NB4 (cell line): ENCODE data around the gene KHNYN.

ENCODE experiments used
- DNase-seq: peaks from one replicate; pipeline ENCODE4 v3.0.0; 2010; ENCODE audit warnings: low read depth
- H3K4me3 ChIP-seq: one replicate; pipeline ENCODE4 v1.5.1; 2011; ENCODE audit warnings: mild to moderate bottlenecking, low read depth, low read length, moderate library complexity
- CTCF ChIP-seq: IDR thresholded peaks from one replicate; pipeline ENCODE4 v1.5.1; 2012; ENCODE audit warnings: low read depth, low read length
- MAX ChIP-seq: IDR thresholded peaks from 2 replicates; pipeline ENCODE4 v1.6.1; 2011; ENCODE audit warnings: low read depth, low read length
- MYC ChIP-seq: IDR thresholded peaks from 2 replicates; pipeline ENCODE4 v1.6.1; 2011; ENCODE audit warnings: low read depth, low read length
- POLR2A ChIP-seq: IDR thresholded peaks from 2 replicates; pipeline ENCODE4 v1.6.1; 2011; ENCODE audit warnings: mild to moderate bottlenecking; ENCODE audit not compliant: insufficient read length; ENCODE audit errors: extremely low read depth

Gene KHNYN

GRCh38 chr14:24436355-24437019 lies 6.7 kb downstream of the KHNYN start:
- H3K4me3 ChIP-seq = no peak overlapping the region
- DNase-seq = peak; percentile 77
- peak; percentile 66 for TF ChIP-seq CTCF
- TF ChIP-seq MYC = no peak
- peak; percentile 58 for TF ChIP-seq MAX

- TF ChIP-seq POLR2A = no peak
- TF ChIP-seq MAX = no peak
- TF ChIP-seq MYC = no peak
- TF ChIP-seq CTCF = no peak
- no peak overlapping the region for H3K4me3 ChIP-seq
- no peak for DNase-seq
Observed at GRCh38 chr14:24437020-24437735, 7.4 kb downstream of the KHNYN start.

GRCh38 chr14:24437736-24438067 lies 7.9 kb downstream of the KHNYN start:
- TF ChIP-seq MAX (no peak), POLR2A (no peak), MYC (no peak)
- no peak overlapping the region for H3K4me3 ChIP-seq

GRCh38 chr14:24438223-24439097 lies 8.7 kb downstream of the KHNYN start:
- H3K4me3 ChIP-seq = no peak overlapping the region
- DNase-seq = no peak
- TF ChIP-seq POLR2A = no peak
- TF ChIP-seq MYC = no peak
- no peak for TF ChIP-seq CTCF
- no peak for TF ChIP-seq MAX

More at GRCh38 chr14:24437736-24438067, 7.9 kb downstream of the KHNYN start:
- DNase-seq = no peak

GRCh38 chr14:24439257-24439656 lies 9.5 kb downstream of the KHNYN start:
- H3K4me3 ChIP-seq = no peak overlapping the region
- TF ChIP-seq CTCF (no peak), MAX (no peak), MYC (no peak), POLR2A (no peak)
- no peak for DNase-seq
